Measurements from ENCODE around the gene PAPPA.

PAPPA gene

DNA sequence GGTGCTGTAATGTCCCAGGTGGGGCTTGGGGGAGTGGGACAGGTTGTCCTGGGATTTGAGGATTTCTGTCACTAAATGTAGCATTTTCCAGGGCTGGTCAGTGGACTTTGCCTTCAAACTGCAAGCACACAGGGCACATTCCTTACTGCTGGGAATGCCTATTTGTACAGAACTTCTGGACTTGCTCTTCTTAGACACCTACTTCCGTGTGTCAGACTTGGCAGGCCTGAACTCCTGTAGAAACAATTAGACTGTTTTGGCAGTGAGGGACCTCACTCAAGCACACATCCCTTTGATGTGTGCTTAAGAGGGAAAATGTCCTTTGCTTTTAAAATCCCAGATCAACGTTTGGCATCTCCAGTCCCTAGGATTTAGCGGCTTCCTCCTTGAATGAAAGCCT, 192.2 kb downstream of the PAPPA start:
- no peaks in the 10 kb centered on the region for H4K20me1 ChIP-seq (ENCODE audit: insufficient read depth, low read length)
- no peak overlapping the region for H3K27ac ChIP-seq (ENCODE audit: low read length)
- no peak for TF ChIP-seq EZH2phosphoT487 (IDR thresholded peaks at IDR 0.05; ENCODE audit: low read depth)
- TF ChIP-seq, protein P1, sequence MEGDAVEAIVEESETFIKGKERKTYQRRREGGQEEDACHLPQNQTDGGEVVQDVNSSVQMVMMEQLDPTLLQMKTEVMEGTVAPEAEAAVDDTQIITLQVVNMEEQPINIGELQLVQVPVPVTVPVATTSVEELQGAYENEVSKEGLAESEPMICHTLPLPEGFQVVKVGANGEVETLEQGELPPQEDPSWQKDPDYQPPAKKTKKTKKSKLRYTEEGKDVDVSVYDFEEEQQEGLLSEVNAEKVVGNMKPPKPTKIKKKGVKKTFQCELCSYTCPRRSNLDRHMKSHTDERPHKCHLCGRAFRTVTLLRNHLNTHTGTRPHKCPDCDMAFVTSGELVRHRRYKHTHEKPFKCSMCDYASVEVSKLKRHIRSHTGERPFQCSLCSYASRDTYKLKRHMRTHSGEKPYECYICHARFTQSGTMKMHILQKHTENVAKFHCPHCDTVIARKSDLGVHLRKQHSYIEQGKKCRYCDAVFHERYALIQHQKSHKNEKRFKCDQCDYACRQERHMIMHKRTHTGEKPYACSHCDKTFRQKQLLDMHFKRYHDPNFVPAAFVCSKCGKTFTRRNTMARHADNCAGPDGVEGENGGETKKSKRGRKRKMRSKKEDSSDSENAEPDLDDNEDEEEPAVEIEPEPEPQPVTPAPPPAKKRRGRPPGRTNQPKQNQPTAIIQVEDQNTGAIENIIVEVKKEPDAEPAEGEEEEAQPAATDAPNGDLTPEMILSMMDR (IDR thresholded peaks at IDR 0.05; ENCODE audit: low read depth, low read length): no peak
- no peak overlapping the region for H3K4me3 ChIP-seq (ENCODE audit: low read length)
- no peak overlapping the region for H3K9ac ChIP-seq (ENCODE audit: low read length)
- no peak overlapping the region for H2AFZ ChIP-seq (ENCODE audit: low read depth, low read length)
- H3K36me3 ChIP-seq (replicated peaks; ENCODE audit: low read depth, low read length): no peaks in the 10 kb centered on the region
- no peaks in the 10 kb centered on the region for H3K79me2 ChIP-seq (ENCODE audit: low read length)
- peaks cover 2% of the 10 kb centered on the region; the same call in 1 of the 2 replicates for H3K27me3 ChIP-seq (ENCODE audit: low read depth, low read length)
- no peak overlapping the region for H3K4me2 ChIP-seq (ENCODE audit: low read length)
- no peaks in the 10 kb centered on the region for H3K9me3 ChIP-seq (ENCODE audit: insufficient read depth, low read length)
- H3K4me1 ChIP-seq (ENCODE audit: low read length): peaks cover 4% of the 10 kb centered on the region; the same call in 1 of the 2 replicates

DNA sequence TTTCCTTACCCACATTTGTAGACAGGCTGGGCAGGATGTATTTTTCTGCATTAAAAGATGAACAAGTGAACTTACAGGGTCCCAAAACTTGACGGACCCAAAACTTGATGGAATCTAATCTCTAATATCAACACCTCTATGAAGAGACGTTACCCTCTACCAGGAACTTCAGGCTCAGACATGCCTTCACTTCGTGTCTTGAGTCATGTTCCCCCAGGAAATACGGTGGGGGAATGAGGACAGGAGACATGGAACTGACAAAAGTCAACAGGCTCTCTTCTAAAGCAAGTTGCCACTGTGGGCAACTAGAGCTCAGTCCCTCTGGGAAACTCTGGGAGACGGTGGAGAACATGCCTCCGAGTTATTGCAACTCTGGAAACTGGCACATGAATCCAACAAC, 196.1 kb downstream of the PAPPA start:
- H3K4me3 ChIP-seq (ENCODE audit: low read length): no peak overlapping the region
- no peaks in the 10 kb centered on the region for H3K36me3 ChIP-seq (replicated peaks; ENCODE audit: low read depth, low read length)
- peaks cover 13% of the 10 kb centered on the region; the same call in 1 of the 2 replicates for H3K27me3 ChIP-seq (ENCODE audit: low read depth, low read length)
- no peak overlapping the region for H3K9ac ChIP-seq (ENCODE audit: low read length)
- peaks cover 12% of the 10 kb centered on the region for H3K4me1 ChIP-seq (ENCODE audit: low read length)
- no peak overlapping the region for H3K27ac ChIP-seq (ENCODE audit: low read length)
- no peaks in the 10 kb centered on the region for H3K9me3 ChIP-seq (ENCODE audit: insufficient read depth, low read length)
- H3K4me2 ChIP-seq (ENCODE audit: low read length): no peak overlapping the region
- TF ChIP-seq EZH2phosphoT487 (IDR thresholded peaks at IDR 0.05; ENCODE audit: low read depth): no peak
- TF ChIP-seq, protein P1 (IDR thresholded peaks at IDR 0.05; ENCODE audit: low read depth, low read length): no peak
- no peaks in the 10 kb centered on the region for H3K79me2 ChIP-seq (ENCODE audit: low read length)
- no peaks in the 10 kb centered on the region for H4K20me1 ChIP-seq (ENCODE audit: insufficient read depth, low read length)
- no peak overlapping the region for H2AFZ ChIP-seq (ENCODE audit: low read depth, low read length)

DNA sequence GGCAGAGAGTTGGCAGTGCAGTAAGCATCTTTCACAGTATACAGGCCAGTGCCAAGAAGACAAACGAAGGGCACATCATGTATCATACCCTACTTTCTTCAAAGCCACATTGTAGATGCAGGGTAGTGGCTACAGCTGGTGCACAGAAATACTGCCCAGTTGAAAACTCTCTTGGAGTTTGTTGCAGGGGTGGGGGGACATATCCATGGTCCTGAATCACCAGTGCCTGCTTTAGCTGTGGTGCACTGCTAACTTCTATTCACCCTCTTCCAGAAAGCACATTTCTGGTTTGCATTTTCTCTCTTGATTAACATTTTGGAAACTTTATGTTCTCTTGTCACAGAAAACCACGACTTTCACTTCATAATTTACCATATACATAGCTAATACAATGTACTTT, 196.6 kb downstream of the PAPPA start:
- H2AFZ ChIP-seq (ENCODE audit: low read depth, low read length): no peak overlapping the region
- H3K4me2 ChIP-seq (ENCODE audit: low read length): no peak overlapping the region
- TF ChIP-seq, protein P1 (IDR thresholded peaks at IDR 0.05; ENCODE audit: low read depth, low read length): no peak
- TF ChIP-seq EZH2phosphoT487 (IDR thresholded peaks at IDR 0.05; ENCODE audit: low read depth): no peak
- peaks cover 12% of the 10 kb centered on the region for H3K4me1 ChIP-seq (ENCODE audit: low read length)
- no peak overlapping the region for H3K9ac ChIP-seq (ENCODE audit: low read length)
- no peaks in the 10 kb centered on the region for H3K79me2 ChIP-seq (ENCODE audit: low read length)
- H3K27me3 ChIP-seq (ENCODE audit: low read depth, low read length): peaks cover 13% of the 10 kb centered on the region; the same call in 1 of the 2 replicates
- no peak overlapping the region for H3K27ac ChIP-seq (ENCODE audit: low read length)
- no peaks in the 10 kb centered on the region for H3K36me3 ChIP-seq (replicated peaks; ENCODE audit: low read depth, low read length)
- no peak overlapping the region for H3K4me3 ChIP-seq (ENCODE audit: low read length)
- no peaks in the 10 kb centered on the region for H3K9me3 ChIP-seq (ENCODE audit: insufficient read depth, low read length)
- no peaks in the 10 kb centered on the region for H4K20me1 ChIP-seq (ENCODE audit: insufficient read depth, low read length)

DNA sequence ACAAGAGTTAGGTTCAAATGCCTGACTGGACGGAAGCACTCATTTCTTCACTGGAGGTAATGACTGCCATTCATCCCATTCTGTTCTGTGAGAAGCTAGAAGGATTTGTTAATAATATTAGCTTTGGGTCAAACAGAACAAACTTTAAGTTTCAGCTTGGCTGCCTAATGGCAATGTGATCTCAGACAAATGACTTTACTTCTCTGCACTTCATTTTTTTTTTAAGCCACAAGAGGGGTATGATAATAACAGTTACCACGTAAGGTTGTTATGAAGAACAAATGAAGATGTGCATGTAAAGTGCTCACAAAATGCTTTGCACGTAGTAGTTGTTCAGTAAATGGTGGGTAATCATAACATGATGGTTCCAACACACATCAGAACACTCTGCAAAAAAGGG, 199.4 kb downstream of the PAPPA start:
- no peak for TF ChIP-seq EZH2phosphoT487 (IDR thresholded peaks at IDR 0.05; ENCODE audit: low read depth)
- TF ChIP-seq, protein P1 (IDR thresholded peaks at IDR 0.05; ENCODE audit: low read depth, low read length): no peak
- Histone ChIP-seq H3K9me3 (ENCODE audit: insufficient read depth, low read length) (no peaks in the 10 kb centered on the region), H3K4me3 (ENCODE audit: low read length) (no peak overlapping the region), H3K79me2 (ENCODE audit: low read length) (no peaks in the 10 kb centered on the region), H3K9ac (ENCODE audit: low read length) (no peak overlapping the region), H4K20me1 (ENCODE audit: insufficient read depth, low read length) (no peaks in the 10 kb centered on the region), H2AFZ (ENCODE audit: low read depth, low read length) (no peak overlapping the region), H3K4me1 (ENCODE audit: low read length) (peaks cover 12% of the 10 kb centered on the region), H3K4me2 (ENCODE audit: low read length) (no peak overlapping the region), H3K27ac (ENCODE audit: low read length) (no peak overlapping the region), H3K27me3 (ENCODE audit: low read depth, low read length) (peaks cover 13% of the 10 kb centered on the region; the same call in 1 of the 2 replicates), H3K36me3 (replicated peaks; ENCODE audit: low read depth, low read length) (no peaks in the 10 kb centered on the region)
